Gastrocnemius medialis (tissue), 4 donors: ENCODE measurements around the gene PTPRN2.

Experiments used
- POLR2A ChIP-seq, 2 donors: fragments of 450-650 bp; IDR thresholded peaks; one replicate each; pipeline ENCODE4 v1.6.1; 2017; ENCODE audit warnings: antibody characterized with exemption in 2 of 2, mild to moderate bottlenecking in 2 of 2, moderate library complexity in 2 of 2
- TF ChIP-seq, protein P1 (sequence below), 5 experiments: fragments of 450-650 bp in 3 of 5; fragments of 200-600 bp in 2 of 5; sonication (generic) in 2 of 5; IDR thresholded peaks in 4 of 5; conservative IDR thresholded peaks in 1 of 5; 1 replicate in 4 of 5; 2 replicates in 1 of 5; pipeline ENCODE4 v1.5.1; 2016 to 2019; ENCODE audit warnings: antibody characterized with exemption in 5 of 5, mild to moderate bottlenecking in 3 of 5, moderate library complexity in 3 of 5

DNA sequence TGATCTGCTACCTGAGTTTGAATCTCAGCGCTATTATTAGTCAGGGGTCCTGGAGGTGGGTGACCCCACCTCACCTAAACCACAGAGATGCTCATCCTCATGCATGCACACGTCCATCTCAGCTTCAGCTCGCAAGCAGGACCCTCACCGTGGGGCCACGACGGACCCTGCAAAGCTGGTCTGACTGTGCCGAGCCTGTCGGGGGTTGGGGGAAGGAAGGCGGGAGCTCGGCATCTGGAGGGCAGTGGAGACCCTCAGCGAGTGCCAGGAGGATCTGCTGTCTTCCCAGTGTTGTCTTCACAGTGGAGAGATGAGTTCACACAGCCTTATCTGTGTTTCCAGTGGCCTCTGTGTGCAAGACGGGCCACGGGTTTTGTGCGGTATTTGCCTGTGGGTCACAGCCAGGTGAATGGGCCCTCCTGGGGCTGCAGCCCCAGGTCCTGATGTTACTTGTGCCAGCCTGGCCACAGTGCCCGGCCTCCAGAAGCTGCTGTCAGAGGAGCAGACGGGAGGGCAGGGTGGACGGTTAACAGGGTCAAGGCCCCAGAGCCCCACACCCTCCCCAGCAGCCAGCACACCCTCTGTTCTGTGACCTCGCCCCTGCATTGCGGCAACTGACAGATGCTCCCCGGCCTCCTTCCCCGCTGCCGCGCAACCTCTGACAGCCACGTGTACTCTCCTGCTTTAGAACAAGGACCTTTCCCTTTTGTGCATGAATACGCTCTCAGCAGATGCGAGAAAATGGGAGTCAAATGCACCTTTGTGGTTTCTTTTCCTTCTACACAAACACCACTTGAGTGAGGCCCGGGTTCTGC is 722.1 kb downstream of the PTPRN2 start:
- TF ChIP-seq, protein P1, sequence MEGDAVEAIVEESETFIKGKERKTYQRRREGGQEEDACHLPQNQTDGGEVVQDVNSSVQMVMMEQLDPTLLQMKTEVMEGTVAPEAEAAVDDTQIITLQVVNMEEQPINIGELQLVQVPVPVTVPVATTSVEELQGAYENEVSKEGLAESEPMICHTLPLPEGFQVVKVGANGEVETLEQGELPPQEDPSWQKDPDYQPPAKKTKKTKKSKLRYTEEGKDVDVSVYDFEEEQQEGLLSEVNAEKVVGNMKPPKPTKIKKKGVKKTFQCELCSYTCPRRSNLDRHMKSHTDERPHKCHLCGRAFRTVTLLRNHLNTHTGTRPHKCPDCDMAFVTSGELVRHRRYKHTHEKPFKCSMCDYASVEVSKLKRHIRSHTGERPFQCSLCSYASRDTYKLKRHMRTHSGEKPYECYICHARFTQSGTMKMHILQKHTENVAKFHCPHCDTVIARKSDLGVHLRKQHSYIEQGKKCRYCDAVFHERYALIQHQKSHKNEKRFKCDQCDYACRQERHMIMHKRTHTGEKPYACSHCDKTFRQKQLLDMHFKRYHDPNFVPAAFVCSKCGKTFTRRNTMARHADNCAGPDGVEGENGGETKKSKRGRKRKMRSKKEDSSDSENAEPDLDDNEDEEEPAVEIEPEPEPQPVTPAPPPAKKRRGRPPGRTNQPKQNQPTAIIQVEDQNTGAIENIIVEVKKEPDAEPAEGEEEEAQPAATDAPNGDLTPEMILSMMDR (IDR thresholded peaks at IDR 0.05 in 4 of 5, conservative IDR thresholded peaks at IDR 0.05 in 1 of 5): no peak
- no peak for TF ChIP-seq POLR2A (IDR thresholded peaks at IDR 0.05)
